GM12878 (cell line): ENCODE results near the gene EXPH5. TPM values are rescaled to one million over a fixed set of nuclear protein-coding genes. Genes with fewer than 3 reads are reported as not detected.

Experiments used
- ATAC-seq: fragments of 200-7000 bp; cut with Tn5 transposase; 3 replicates; pipeline ENCODE4 v1.9.1; 2020; ENCODE audit warnings: mild to moderate bottlenecking, moderate library complexity
- BruUV-seq: library from RNA; stranded (reverse); fragments of 400-500 nt; replicated peaks from 2 replicates; lab custom pipeline; 2021; lab: Mats Ljungman, UMichigan
- CTCF ChIA-PET: fragments of 300-600 bp; sonication (Branson Sonifier 250); formaldehyde crosslinking; extraction: SDS; loops from one replicate; lab custom pipeline; 2021; ENCODE audit warnings: inconsistent platforms; lab: Yijun Ruan, JAX
- POLR2A ChIA-PET: fragments of 350-600 bp; formaldehyde crosslinking; extraction: SDS; loops from one replicate; lab custom pipeline; 2021; ENCODE audit warnings: inconsistent platforms; lab: Charles Lee
- RAD21 ChIA-PET: fragments of 300-600 bp; sonication (Branson Sonifier 250); formaldehyde crosslinking; loops from one replicate; lab custom pipeline; 2023; ENCODE audit warnings: antibody characterized with exemption; ENCODE audit not compliant: unreplicated experiment; lab: Charles Lee
- SMC1A ChIA-PET: fragments of 300-600 bp; sonication (Branson Sonifier 250); formaldehyde crosslinking; loops from one replicate; lab custom pipeline; 2023; ENCODE audit not compliant: unreplicated experiment, uncharacterized antibody; lab: Charles Lee
- DNase-seq: peaks from one replicate; pipeline ENCODE4 v3.0.0-alpha.2; 2011; ENCODE audit warnings: low read depth, low spot score
- FAIRE-seq: peaks from 3 replicates; lab custom pipeline; 2011; peaks lifted over from hg19 to GRCh38; lab: Jason Lieb, UNC
- H2AFZ ChIP-seq: 2 replicates; pipeline ENCODE4 v1.6.0; 2011; ENCODE audit warnings: low read depth, low read length, control low read depth; ENCODE audit not compliant: control insufficient read depth
- H3K27ac ChIP-seq: 2 replicates; pipeline ENCODE4 v1.5.1; 2011; ENCODE audit warnings: control low read depth; ENCODE audit not compliant: control insufficient read depth, insufficient read depth
- H3K27me3 ChIP-seq, 2 experiments: replicated peaks in 1 of 2; 2 replicates each; pipeline versions ENCODE4 v1.6.0 to v1.6.1; 2011; ENCODE audit warnings: low read length in 1 of 2; ENCODE audit not compliant: control insufficient read depth in 2 of 2, insufficient read depth in 2 of 2
- H3K36me3 ChIP-seq, 2 experiments: 2 replicates each; pipeline ENCODE4 v1.5.1; 2011; ENCODE audit warnings: low read length in 1 of 2; ENCODE audit not compliant: control insufficient read depth in 2 of 2, insufficient read depth in 2 of 2
- H3K4me1 ChIP-seq: 2 replicates; pipeline ENCODE4 v1.6.1; 2011; ENCODE audit warnings: mild to moderate bottlenecking, low read length, moderate library complexity, mixed read lengths; ENCODE audit not compliant: control insufficient read depth, insufficient read depth
- H3K4me2 ChIP-seq: 2 replicates; pipeline ENCODE4 v1.6.0; 2011; ENCODE audit warnings: control low read depth; ENCODE audit not compliant: control insufficient read depth, insufficient read depth
- H3K4me3 ChIP-seq: fragments of 200-600 bp; sonication (generic); 2 replicates; pipeline ENCODE4 v1.5.1; 2016
- H3K79me2 ChIP-seq: 2 replicates; pipeline ENCODE4 v1.6.0; 2011; ENCODE audit warnings: low read length; ENCODE audit not compliant: control insufficient read depth, insufficient read depth
- H3K9ac ChIP-seq: 2 replicates; pipeline ENCODE4 v1.8.0; 2011; ENCODE audit warnings: low read length, control low read depth, mixed read lengths; ENCODE audit not compliant: control insufficient read depth, insufficient read depth
- H3K9me3 ChIP-seq: replicated peaks from 3 replicates; pipeline ENCODE4 v1.5.1; 2011; ENCODE audit warnings: mild to moderate bottlenecking, low read length; ENCODE audit not compliant: control insufficient read depth, insufficient read depth
- H4K20me1 ChIP-seq: 2 replicates; pipeline ENCODE4 v1.6.0; 2011; ENCODE audit not compliant: control insufficient read depth, insufficient read depth
- CHD4 ChIP-seq: fragments of 200-600 bp; sonication (generic); IDR thresholded peaks from 2 replicates; pipeline ENCODE4 v1.6.1; 2016; ENCODE audit warnings: mild to moderate bottlenecking
- RUNX3 ChIP-seq: IDR thresholded peaks from 2 replicates; pipeline ENCODE4 v1.6.1; 2012; ENCODE audit warnings: low read length, inconsistent platforms
- SIN3A ChIP-seq: IDR thresholded peaks from 2 replicates; pipeline ENCODE4 v1.6.1; 2012; ENCODE audit warnings: low read depth, low read length, improper control_type of control experiment
- SMC3 ChIP-seq: IDR thresholded peaks from 2 replicates; pipeline ENCODE4 v1.6.1; 2011; ENCODE audit warnings: low read length, improper control_type of control experiment, borderline replicate concordance
- ZBTB4 ChIP-seq: fragments of 450-650 bp; formaldehyde crosslinking; IDR thresholded peaks from 2 replicates; pipeline ENCODE4 v1.4.0; 2022; ENCODE audit warnings: mild to moderate bottlenecking, moderate library complexity
- ZSCAN29 ChIP-seq: fragments of 450-650 bp; IDR thresholded peaks from 2 replicates; pipeline ENCODE4 v1.6.1; 2017; ENCODE audit warnings: mild to moderate bottlenecking, moderate library complexity
- WGBS: methylation state at CpG from one replicate; pipeline ENCODE4 v1.1.6; 2016; ENCODE audit warnings: low lambda C conversion rate; ENCODE audit not compliant: insufficient replicate concordance, insufficient coverage; ENCODE audit errors: missing lambda C conversion rate; 5-methylcytosine and 5-hydroxymethylcytosine counted together
- in situ Hi-C: fragments of 300-500 bp; cut with MboI; formaldehyde crosslinking; loops from 9 replicates; pipeline ENCODE4 v1.14.3; 2018; ENCODE audit warnings: mixed read lengths
- intact Hi-C: fragments of 100-400 bp; cut with micrococcal nuclease; formaldehyde crosslinking; loops from one replicate; pipeline ENCODE4 v1.14.2; 2022; ENCODE audit not compliant: unreplicated experiment
- polyA plus RNA-seq, 11 experiments: library from polyadenylated mRNA; depleted of rRNA in 4 of 11; unstranded in 6 of 11; stranded (reverse) in 5 of 11; fragments of >200 nt; fragmentation: Nextera tagmentation in 4 of 11; fragmentation: Illumina TruSeq in 1 of 11; extraction: Ambion mirVana in 4 of 11; extraction: Trizol in 1 of 11; gene quantifications; 1 replicate in 1 of 11; 2 replicates in 10 of 11; pipeline versions ENCODE4 v1.2.1 to v1.2.3, GENCODE V29; 2011 to 2016; ENCODE audit warnings: inconsistent platforms in 2 of 11, missing spikeins in 2 of 11, low read depth in 1 of 11
- total RNA-seq, 4 experiments: library from RNA; depleted of rRNA in 3 of 4; stranded (reverse); fragments of >200 nt in 3 of 4; fragmentation: Illumina TruSeq in 1 of 4; extraction: Trizol in 1 of 4; gene quantifications; 2 replicates each; pipeline versions ENCODE4 v1.2.1 to v1.2.3, GENCODE V29; 2013 to 2021

The EXPH5 gene
- total and polyA plus RNA-seq, 10 of the 15 experiments (the other 5 are each of a cell fraction or from before 2014, with no cell fraction given): 0.69 to 11.1 (median 4.3) TPM

GRCh38 chr11:108628326-108628725, 34.8 kb upstream of the EXPH5 start (continued):
- TF ChIP-seq ZBTB4 (CRISPR knock-in tag): no peak
- TF ChIP-seq CHD4: no peak
- TF ChIP-seq SIN3A: no peak
- no peak for TF ChIP-seq ZSCAN29

DNA sequence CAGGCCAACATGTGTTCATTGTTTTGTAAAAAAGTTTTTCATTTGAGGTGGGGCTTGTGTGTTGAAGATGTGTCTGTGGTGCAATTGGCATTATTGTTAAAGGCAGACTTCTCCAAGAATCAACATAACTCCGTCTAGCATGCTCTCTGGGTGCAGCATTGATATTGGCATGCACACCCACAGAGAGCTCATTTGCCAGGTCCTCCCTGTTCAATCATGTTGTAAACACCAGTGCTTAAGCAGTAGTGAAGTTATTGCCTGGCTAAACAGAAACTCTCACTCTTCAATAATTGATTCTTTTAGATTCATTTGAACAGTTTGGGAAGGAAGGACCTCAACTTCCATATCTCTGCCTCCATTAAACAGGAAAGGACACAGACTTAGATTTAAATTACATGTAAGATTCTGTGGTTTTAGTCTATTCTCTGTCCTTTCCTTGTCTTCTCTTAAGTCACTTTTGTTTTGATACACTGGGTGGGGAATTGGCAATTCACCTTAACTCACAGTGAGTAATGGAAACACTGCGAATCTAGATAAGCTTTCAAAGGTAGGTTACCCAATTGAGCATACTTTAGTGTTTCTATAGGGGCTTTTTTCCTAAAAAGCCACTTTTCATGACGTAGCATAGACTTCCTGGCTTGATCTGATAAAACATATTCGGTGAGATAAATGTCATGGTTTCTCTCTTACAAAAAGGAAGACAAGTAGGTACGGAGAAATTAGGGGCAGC, 30.8 kb upstream of the EXPH5 start:
- no peak overlapping the region for H2AFZ ChIP-seq
- TF ChIP-seq SMC3: no peak
- peak; percentile 12; the same call in 1 of the 2 replicates for TF ChIP-seq RUNX3
- ATAC-seq (no peak), DNase-seq (no peak), FAIRE-seq (no peak)
- no peak overlapping the region for H3K4me2 ChIP-seq
- CTCF ChIA-PET: interaction anchor here (1.6 kb wide), 1 partner anchor 35 kb away, joined by 3 read pairs; no protein-coding TSS in a partner anchor
- no peak overlapping the region for H3K27ac ChIP-seq
- intact Hi-C loops (no loop called here), in situ Hi-C loops (no loop called here)
- peaks cover 8% of the 10 kb centered on the region; the same call in 2 of the 3 replicates for H3K9me3 ChIP-seq
- SMC1A ChIA-PET: interaction anchor here (0.6 to 2.3 kb wide), 3 partner anchors 21 to 36 kb away, joined by 3 to 6 read pairs (median 6); no protein-coding TSS in a partner anchor
- no peaks in the 10 kb centered on the region for H3K36me3 ChIP-seq
- RAD21 ChIA-PET: no interaction called here
- H3K27me3 ChIP-seq: no peaks in the 10 kb centered on the region
- 84% methylated on average over 5 of the region's 5 CpGs for WGBS
- no peak overlapping the region for H3K9ac ChIP-seq
- POLR2A ChIA-PET: interaction anchor here (0.5 to 0.6 kb wide), 2 partner anchors 9 to 17 kb away, joined by 3 to 4 read pairs; no protein-coding TSS in a partner anchor
- BruUV-seq: no TSS peak
- H3K79me2 ChIP-seq: no peaks in the 10 kb centered on the region
- peaks cover 18% of the 10 kb centered on the region for H3K4me1 ChIP-seq
- no peak overlapping the region for H3K4me3 ChIP-seq
- no peaks in the 10 kb centered on the region for H4K20me1 ChIP-seq
